ENCODE results near the gene KLF5. TPM values are rescaled to one million over a fixed set of nuclear protein-coding genes. Genes with fewer than 3 reads are reported as not detected.

The KLF5 gene
- total RNA-seq, 2 experiments from 2014 or later = 0.29 to 0.82 TPM

DNA sequence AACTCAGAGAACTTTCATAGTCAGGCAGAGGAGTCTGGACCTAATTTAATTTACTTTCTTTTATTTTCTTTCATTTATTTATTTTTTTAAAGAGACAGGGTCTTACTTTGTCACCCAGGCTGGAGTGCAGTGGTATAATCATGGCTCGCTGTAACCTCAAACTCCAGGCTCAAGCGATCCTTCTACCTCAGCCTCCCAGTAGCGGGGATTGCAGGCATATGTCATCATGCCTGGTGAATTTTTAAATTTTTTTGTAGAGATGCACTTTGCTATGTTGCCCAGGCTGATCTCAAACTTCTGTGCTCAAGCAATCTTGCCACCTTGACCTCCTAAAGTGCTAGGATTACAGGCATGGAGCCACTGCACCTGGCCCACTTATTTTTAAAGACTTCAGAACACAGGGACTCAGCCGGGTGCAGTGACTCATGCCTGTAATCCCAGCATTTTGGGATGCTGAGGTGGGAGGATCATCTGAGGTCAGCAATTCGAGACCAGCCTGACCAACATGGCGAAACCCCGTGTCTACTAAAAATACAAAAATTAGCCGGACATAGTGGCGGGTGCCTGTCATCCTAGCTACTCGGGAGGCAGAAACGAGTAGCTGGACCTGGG, 50.6 kb downstream of the KLF5 start:
- Histone ChIP-seq H3K4me2 (ENCODE audit: low read length) (no peak overlapping the region), H3K36me3 (ENCODE audit: insufficient read depth, low read length) (no peaks in the 10 kb centered on the region), H3K4me3 (ENCODE audit: low read depth, low read length, poor library complexity, severe bottlenecking) (no peak overlapping the region), H3K27ac (ENCODE audit: low read depth, low read length, poor library complexity, severe bottlenecking) (no peak overlapping the region), H2AFZ (ENCODE audit: low read length) (no peak overlapping the region), H3K4me1 (ENCODE audit: insufficient read depth, low read length, poor library complexity, severe bottlenecking) (no peaks in the 10 kb centered on the region), H3K79me2 (ENCODE audit: insufficient read depth, low read depth, low read length) (no peaks in the 10 kb centered on the region), H3K9me2 (ENCODE audit: insufficient read depth, low read length) (no peaks in the 10 kb centered on the region), H4K20me1 (ENCODE audit: insufficient read depth, low read length) (no peaks in the 10 kb centered on the region), H3K9me3 (ENCODE audit: low read length) (no peaks in the 10 kb centered on the region)
- DNase-seq (ENCODE audit: low spot score) = no peak
- CTCF ChIA-PET (ENCODE audit: unreplicated experiment) = no interaction called here
- BruUV-seq (replicated peaks) = no TSS peak
- TF ChIP-seq EZH2phosphoT487 (IDR thresholded peaks at IDR 0.05; ENCODE audit: borderline replicate concordance, low read depth, low read length) (no peak), CTCF (conservative IDR thresholded peaks at IDR 0.05; ENCODE audit: low read length) (no peak)
- intact Hi-C loops (cut with micrococcal nuclease; ENCODE audit: unreplicated experiment) = no loop called here
- POLR2A ChIA-PET = interaction anchor here (1.0 kb wide), 1 partner anchor 9 kb away, joined by 3 read pairs; no protein-coding TSS in a partner anchor

- H3K79me2 ChIP-seq (ENCODE audit: insufficient read depth, low read depth, low read length) = no peaks in the 10 kb centered on the region
- CTCF ChIA-PET (ENCODE audit: unreplicated experiment) = no interaction called here
- no peak overlapping the region for H2AFZ ChIP-seq (ENCODE audit: low read length)
- DNase-seq (ENCODE audit: low spot score) = no peak
- H3K36me3 ChIP-seq (ENCODE audit: insufficient read depth, low read length) = no peaks in the 10 kb centered on the region
- no peak overlapping the region for H3K27ac ChIP-seq (ENCODE audit: low read depth, low read length, poor library complexity, severe bottlenecking)
- no peaks in the 10 kb centered on the region for H4K20me1 ChIP-seq (ENCODE audit: insufficient read depth, low read length)
- H3K4me2 ChIP-seq (ENCODE audit: low read length) = no peak overlapping the region
- no TSS peak for BruUV-seq (replicated peaks)
- H3K9me3 ChIP-seq (ENCODE audit: low read length) = no peaks in the 10 kb centered on the region
- intact Hi-C loops (cut with micrococcal nuclease; ENCODE audit: unreplicated experiment) = no loop called here
- no peaks in the 10 kb centered on the region for H3K4me1 ChIP-seq (ENCODE audit: insufficient read depth, low read length, poor library complexity, severe bottlenecking)
- H3K9me2 ChIP-seq (ENCODE audit: insufficient read depth, low read length) = no peaks in the 10 kb centered on the region
- H3K4me3 ChIP-seq (ENCODE audit: low read depth, low read length, poor library complexity, severe bottlenecking) = no peak overlapping the region
- TF ChIP-seq EZH2phosphoT487 (IDR thresholded peaks at IDR 0.05; ENCODE audit: borderline replicate concordance, low read depth, low read length) = no peak
- TF ChIP-seq CTCF (conservative IDR thresholded peaks at IDR 0.05; ENCODE audit: low read length) = no peak
- POLR2A ChIA-PET = interaction anchor here (1.0 kb wide), 1 partner anchor 10 kb away, joined by 3 read pairs; no protein-coding TSS in a partner anchor
Measured at GRCh38 chr13:73109969-73110368, 51.2 kb downstream of the KLF5 start.

DNA sequence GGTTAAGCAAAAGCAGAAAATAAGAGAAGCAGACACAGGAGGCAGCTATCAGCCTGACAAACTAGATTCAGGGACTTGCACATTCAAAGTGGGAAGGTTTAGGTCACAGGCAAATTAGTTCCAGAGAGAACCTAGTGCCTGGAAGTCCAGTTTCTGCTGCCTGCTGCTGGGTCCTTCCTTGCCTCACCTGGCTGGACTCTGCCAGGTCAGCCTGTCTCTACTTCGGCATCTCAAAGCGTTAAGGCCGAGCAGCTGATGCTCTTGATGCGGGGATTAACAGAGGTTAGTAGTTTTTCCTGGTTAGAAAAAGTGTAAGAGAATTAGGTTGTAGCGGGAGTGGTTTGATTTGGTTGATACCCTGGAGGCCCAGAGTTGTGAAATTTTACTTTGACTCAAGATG, 52.0 kb downstream of the KLF5 start:
- TF ChIP-seq EZH2phosphoT487 (IDR thresholded peaks at IDR 0.05; ENCODE audit: borderline replicate concordance, low read depth, low read length) = no peak
- TF ChIP-seq CTCF (conservative IDR thresholded peaks at IDR 0.05; ENCODE audit: low read length) = no peak
- H3K4me2 ChIP-seq (ENCODE audit: low read length) = no peak overlapping the region
- no peaks in the 10 kb centered on the region for H4K20me1 ChIP-seq (ENCODE audit: insufficient read depth, low read length)
- CTCF ChIA-PET (ENCODE audit: unreplicated experiment) = no interaction called here
- no peaks in the 10 kb centered on the region for H3K36me3 ChIP-seq (ENCODE audit: insufficient read depth, low read length)
- POLR2A ChIA-PET = no interaction called here
- H3K4me1 ChIP-seq (ENCODE audit: insufficient read depth, low read length, poor library complexity, severe bottlenecking) = no peaks in the 10 kb centered on the region
- no peak overlapping the region for H3K27ac ChIP-seq (ENCODE audit: low read depth, low read length, poor library complexity, severe bottlenecking)
- no peaks in the 10 kb centered on the region for H3K9me3 ChIP-seq (ENCODE audit: low read length)
- intact Hi-C loops (cut with micrococcal nuclease; ENCODE audit: unreplicated experiment) = no loop called here
- DNase-seq (ENCODE audit: low spot score) = no peak
- H3K79me2 ChIP-seq (ENCODE audit: insufficient read depth, low read depth, low read length) = no peaks in the 10 kb centered on the region
- no peaks in the 10 kb centered on the region for H3K9me2 ChIP-seq (ENCODE audit: insufficient read depth, low read length)
- no TSS peak for BruUV-seq (replicated peaks)
- H2AFZ ChIP-seq (ENCODE audit: low read length) = no peak overlapping the region
- no peak overlapping the region for H3K4me3 ChIP-seq (ENCODE audit: low read depth, low read length, poor library complexity, severe bottlenecking)
